Stimulated activated memory B cell treated with anti-CD40 and anti-IgM and Interleukin-4, amounts not matched to agents 10 μg/mL and 1 μg/mL and 100 μg/mL, for 72 hours (primary cell): ENCODE results near the gene COLEC12.

Experiments used
- ATAC-seq: fragments of 150-1000 bp; cut with Tn5 transposase; 2 replicates; pipeline ENCODE4 v1.10.0; 2021
- H3K27ac Mint-ChIP-seq: one replicate; pipeline ENCODE4 v1.8.0; 2022; ENCODE audit warnings: mild to moderate bottlenecking, mixed read lengths
- H3K27me3 Mint-ChIP-seq: one replicate; pipeline ENCODE4 v1.8.0; 2022; ENCODE audit warnings: mixed read lengths
- H3K36me3 Mint-ChIP-seq: one replicate; pipeline ENCODE4 v1.8.0; 2022; ENCODE audit warnings: mixed read lengths
- H3K4me1 Mint-ChIP-seq: one replicate; pipeline ENCODE4 v1.8.0; 2022; ENCODE audit warnings: mixed read lengths
- H3K4me3 Mint-ChIP-seq: one replicate; pipeline ENCODE4 v1.8.0; 2022; ENCODE audit warnings: mild to moderate bottlenecking, moderate library complexity, mixed read lengths
- H3K9me3 Mint-ChIP-seq: one replicate; pipeline ENCODE4 v1.8.0; 2022; ENCODE audit warnings: mixed read lengths

Gene COLEC12

DNA sequence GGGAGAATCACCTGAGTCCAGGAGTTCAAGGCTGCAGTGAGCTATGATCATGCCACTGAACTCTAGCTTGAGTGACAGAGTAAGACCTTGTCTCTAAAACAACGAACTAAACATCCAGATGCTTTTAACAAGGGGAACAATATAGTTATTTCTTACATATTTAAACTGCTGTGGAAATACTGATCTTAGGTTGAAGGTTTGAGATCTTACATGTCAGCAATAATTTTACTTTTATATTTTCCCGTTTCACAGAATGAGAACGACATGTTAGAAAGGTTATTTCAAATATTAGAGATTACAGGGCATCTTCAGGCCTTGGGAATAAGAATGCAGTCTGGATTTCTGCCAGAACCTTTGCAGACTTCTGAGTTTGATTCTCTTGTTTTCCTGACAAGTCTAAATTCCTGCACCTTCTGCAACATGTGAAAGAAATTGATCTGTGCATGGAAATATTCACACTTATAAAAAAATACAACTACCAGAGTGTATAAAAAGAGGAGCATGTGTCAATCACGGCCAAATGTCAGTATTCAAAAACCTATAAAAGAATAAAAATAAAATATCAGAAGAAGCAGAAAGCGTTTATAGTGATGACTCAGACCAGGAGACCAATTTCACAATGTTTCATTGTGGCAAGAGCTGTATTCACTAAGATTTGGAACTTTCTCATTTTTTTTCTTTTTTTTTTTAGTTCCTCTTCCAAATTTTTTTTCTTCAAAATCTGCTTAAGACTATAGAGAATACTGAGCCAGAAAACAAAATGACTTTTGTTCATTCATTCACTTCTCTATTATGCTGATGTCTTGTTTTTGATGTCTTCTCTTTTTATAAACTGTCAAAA is 29.6 kb downstream of the COLEC12 start:
- ATAC-seq = no peak
- H3K27ac Mint-ChIP-seq = no peak overlapping the region

DNA sequence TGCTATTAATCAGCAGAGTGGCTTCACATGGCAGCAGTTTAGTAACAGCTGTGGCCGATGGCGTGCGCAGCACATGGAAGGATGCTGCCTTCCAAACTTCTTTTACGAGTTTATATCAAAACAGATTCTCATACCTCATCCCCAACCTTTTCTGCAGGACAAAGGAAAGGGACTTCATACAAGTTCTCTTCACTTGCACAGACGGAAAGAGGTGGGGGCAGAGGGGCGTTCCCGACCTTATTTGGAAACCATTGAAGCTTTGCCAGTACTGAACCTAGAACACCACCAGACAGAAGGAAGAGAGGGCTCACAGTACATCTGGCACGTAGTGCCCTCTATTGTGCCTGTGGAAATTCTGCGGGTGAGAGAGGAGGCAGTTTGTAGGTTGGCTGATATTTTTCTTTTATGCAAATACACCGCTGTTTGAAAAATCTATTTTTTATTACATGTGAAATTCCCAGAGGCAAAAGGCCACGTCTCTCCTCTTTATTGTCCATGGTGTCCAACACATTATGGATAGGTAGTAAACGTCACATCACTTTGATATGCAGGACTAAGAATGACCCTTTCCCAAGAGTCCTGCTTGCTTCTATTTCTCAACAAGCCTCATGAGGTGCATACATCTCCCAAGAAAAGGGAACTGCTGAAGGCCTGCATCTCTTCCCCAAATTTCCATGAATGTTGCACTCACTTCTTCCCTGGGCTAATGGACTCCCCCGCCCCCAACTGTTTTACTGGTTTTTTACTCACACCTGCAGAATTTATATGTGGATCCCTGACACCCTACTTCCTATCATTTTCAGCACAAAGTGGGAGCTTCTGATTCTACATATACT is 31.3 kb downstream of the COLEC12 start:
- Mint-ChIP-seq H3K9me3 (no peaks in the 10 kb centered on the region), H3K4me3 (no peak overlapping the region), H3K27me3 (peaks cover 48% of the 10 kb centered on the region), H3K36me3 (no peaks in the 10 kb centered on the region), H3K27ac (no peak overlapping the region), H3K4me1 (no peaks in the 10 kb centered on the region)
- peak; percentile 24 for ATAC-seq

More for the DNA sequence above, 29.6 kb downstream of the COLEC12 start:
- Mint-ChIP-seq H3K9me3 (no peaks in the 10 kb centered on the region), H3K4me1 (no peaks in the 10 kb centered on the region), H3K27me3 (peaks cover 41% of the 10 kb centered on the region), H3K4me3 (no peak overlapping the region), H3K36me3 (no peaks in the 10 kb centered on the region)

DNA sequence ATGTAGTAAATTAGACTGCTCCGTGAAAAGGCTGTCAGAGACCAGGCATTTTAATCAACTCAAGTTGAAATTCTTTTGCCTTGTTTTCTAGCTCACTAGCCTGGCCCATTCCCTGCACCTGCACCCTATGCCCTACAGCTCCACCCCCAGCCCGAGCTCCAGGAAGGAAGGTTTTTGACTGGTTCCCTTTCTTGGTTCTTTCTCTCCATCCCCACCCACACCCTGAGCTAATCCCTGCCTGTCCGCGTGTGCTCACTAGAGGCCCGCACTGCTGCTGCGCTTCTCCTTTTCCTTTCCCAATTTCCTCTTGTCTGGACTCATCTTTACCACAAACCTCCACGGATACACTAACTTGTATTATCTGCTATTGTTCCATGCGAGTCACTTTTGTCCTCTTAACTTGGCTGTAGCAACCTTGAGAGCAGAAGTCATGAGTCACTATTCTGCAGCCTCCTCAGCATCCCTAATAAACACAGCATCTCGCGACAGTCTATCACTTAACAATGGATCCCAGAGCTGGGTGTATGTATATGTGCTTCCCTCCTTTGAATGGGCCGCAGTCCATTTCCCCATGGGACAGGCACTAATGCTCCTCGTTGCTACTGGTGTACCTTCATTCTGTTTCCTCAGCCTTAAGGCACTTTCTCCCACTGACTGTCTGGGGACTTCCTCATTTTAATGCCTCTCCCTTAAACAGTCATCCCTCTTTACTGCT is 36.5 kb downstream of the COLEC12 start:
- H3K4me1 Mint-ChIP-seq = no peaks in the 10 kb centered on the region
- H3K27ac Mint-ChIP-seq = no peak overlapping the region
- ATAC-seq = no peak
- H3K9me3 Mint-ChIP-seq = peaks cover 9% of the 10 kb centered on the region
- no peak overlapping the region for H3K4me3 Mint-ChIP-seq
- H3K36me3 Mint-ChIP-seq = no peaks in the 10 kb centered on the region
- H3K27me3 Mint-ChIP-seq = peaks cover 40% of the 10 kb centered on the region

DNA sequence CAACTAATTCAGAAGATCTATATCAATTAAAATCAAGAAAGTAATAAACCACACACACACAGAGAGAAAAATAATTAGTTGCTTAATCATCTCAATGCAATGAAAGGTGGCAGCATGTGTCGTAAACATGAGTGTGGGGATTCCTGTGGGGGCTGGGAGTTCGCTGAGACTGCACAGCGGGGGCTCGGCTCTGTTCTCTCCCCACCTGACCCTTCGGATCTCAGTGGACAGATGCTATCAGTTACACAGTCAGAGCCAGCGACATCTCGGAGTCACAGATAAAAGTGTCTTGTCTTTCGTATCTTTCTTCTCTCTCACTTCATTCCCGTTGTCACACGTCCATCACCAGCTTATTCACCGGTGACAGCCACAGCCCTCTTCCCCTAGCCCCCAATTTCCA is 37.1 kb downstream of the COLEC12 start:
- Mint-ChIP-seq H3K4me1 (no peaks in the 10 kb centered on the region), H3K27ac (no peak overlapping the region), H3K27me3 (peaks cover 40% of the 10 kb centered on the region), H3K4me3 (no peak overlapping the region), H3K36me3 (no peaks in the 10 kb centered on the region), H3K9me3 (peaks cover 9% of the 10 kb centered on the region)
- ATAC-seq = no peak

DNA sequence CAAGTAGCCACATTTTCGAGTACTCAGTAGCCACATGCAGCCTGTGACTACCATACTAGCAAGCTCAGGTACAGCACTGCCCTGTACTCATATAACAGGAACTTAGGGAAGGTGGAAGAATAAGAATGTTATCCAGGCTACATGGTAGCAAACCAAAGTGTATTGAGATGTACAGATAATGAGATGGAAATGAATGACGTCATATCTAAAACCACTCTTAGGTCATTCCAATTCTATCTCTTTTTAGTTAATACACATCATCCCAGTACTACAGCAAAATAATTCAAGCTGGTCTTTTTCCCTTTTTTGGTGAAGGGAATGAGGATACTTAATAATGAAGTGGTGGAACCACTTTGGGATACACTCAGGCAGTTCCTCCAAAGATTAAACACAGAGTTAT is 38.7 kb downstream of the COLEC12 start:
- Mint-ChIP-seq H3K9me3 (peaks cover 9% of the 10 kb centered on the region), H3K36me3 (no peaks in the 10 kb centered on the region), H3K27ac (no peak overlapping the region), H3K4me3 (no peak overlapping the region), H3K27me3 (peaks cover 35% of the 10 kb centered on the region), H3K4me1 (no peaks in the 10 kb centered on the region)
- ATAC-seq = no peak

DNA sequence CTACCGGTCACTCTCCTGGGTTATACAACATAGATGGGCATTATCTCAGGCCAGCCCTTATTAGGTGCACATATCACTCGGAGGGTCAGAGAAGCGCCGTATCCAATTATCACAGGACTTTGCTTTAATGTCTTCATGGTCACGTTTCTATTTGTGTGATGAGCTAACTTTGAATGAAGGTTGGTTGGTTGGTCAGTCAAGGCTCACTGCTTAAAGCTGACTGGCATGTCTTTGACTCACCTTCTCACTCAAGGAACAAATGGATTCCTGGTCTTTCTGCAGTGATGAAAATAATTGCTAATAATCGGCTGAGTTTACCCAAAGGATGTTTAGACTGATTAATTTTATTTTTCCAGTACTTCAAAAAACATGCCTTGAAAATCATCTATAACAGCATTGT is 39.7 kb downstream of the COLEC12 start:
- no peak overlapping the region for H3K27ac Mint-ChIP-seq
- H3K27me3 Mint-ChIP-seq = peaks cover 33% of the 10 kb centered on the region
- no peak for ATAC-seq
- H3K9me3 Mint-ChIP-seq = peaks cover 9% of the 10 kb centered on the region
- H3K4me1 Mint-ChIP-seq = no peaks in the 10 kb centered on the region
- H3K4me3 Mint-ChIP-seq = no peak overlapping the region
- H3K36me3 Mint-ChIP-seq = no peaks in the 10 kb centered on the region

DNA sequence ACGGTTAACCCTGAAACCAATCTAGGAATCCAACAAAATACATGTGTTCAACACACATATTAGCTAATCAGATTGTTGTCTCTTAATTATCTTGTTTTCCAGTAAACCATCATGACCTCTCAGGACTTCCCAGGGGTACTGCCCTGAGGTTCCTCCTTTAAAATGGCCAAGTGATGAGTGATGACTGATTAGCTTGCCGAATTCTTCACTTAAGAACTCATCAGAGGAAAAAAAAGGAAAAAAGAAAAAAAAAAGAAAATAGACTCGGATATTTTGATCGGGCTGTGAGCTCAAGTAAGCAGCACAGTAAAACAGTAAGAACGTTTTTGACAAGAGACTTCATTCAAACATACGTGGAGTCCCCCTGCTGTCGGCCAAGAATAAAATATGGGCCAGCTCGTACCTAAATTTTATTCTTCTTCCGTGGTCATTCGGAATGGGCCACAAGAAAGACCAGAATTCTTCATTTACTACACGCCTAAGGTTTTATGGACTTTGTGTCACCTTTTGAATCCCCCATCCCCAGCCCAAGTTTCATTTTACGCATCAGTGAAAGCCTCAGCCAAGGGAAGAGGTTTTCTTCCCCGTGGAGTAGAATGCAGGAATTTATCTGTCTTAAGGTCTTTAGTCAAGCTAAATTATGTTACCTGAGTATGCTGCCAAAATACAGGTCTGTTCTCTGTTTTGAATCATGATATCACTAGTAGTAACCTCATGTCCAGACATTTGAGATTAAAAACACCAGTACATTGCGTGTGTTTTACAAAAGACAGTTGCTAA is 40.5 kb downstream of the COLEC12 start:
- peaks cover 9% of the 10 kb centered on the region for H3K9me3 Mint-ChIP-seq

DNA sequence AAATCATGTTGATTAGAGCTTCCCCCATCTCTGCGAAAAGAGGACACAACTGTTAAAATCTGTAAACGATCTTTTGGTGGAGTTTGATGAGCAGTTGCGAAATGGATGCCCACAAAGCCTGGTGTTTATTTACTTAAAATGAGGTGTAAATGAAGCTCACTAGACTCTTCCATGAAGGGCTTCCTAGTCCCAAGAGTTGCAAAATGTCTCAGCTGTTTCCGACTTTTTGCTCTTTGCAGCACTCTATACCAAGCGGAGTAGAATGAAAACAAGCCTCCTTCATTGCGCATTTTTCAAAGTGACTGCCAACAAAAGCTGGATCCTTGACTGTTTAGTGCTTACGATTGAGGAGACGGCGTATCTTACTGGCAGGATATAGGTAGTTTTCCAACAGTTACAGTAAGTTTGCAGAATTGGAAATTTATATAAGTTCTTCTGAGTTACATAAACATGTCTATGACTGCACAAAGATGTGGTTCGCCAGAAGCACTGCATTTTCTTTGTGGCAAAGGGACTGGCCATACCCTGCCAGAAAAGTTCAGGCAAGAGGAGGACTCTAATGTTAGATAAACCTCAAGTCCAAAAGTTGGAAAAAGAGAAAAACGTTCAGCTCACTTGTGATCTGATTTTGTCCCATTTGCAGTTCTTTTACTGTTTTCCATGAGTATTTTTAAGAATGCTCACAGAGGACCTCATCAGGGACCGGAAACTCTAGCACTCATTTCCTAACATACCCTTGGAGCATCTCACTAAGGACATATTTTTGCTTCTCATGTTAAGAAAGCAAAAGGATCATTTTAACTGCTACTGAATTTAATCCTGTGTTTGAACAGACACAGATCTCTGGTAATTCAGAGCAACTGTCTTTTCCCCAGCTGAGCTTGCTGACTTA is 42.7 kb downstream of the COLEC12 start:
- H3K4me3 Mint-ChIP-seq = no peak overlapping the region
- H3K9me3 Mint-ChIP-seq = peaks cover 18% of the 10 kb centered on the region
- peaks cover 23% of the 10 kb centered on the region for H3K27me3 Mint-ChIP-seq
- no peak overlapping the region for H3K27ac Mint-ChIP-seq
- H3K36me3 Mint-ChIP-seq = no peaks in the 10 kb centered on the region
- no peak for ATAC-seq
- H3K4me1 Mint-ChIP-seq = no peaks in the 10 kb centered on the region

More for the DNA sequence above, 40.5 kb downstream of the COLEC12 start:
- H3K27ac Mint-ChIP-seq = no peak overlapping the region
- no peak overlapping the region for H3K4me3 Mint-ChIP-seq
- H3K36me3 Mint-ChIP-seq = no peaks in the 10 kb centered on the region
- no peak for ATAC-seq
- H3K27me3 Mint-ChIP-seq = peaks cover 34% of the 10 kb centered on the region
- no peaks in the 10 kb centered on the region for H3K4me1 Mint-ChIP-seq

DNA sequence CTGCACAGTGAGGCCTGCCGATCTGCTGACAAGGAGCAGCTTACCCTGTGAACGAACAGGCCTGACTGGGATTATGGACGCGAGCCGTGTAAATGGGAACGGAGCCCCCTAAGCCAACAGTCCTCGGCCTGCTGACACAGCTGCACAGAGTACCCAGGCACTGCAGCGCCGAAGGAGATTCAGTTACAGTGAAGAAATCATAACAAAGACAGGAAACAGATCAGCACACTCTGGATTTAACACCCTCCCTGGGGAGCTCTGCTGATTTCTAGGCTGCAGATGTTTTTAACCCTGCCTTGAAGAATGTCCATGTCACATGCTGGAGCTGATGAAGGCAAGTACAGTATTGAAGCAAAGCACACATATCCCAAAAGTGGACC is 43.4 kb downstream of the COLEC12 start:
- Mint-ChIP-seq H3K27ac (no peak overlapping the region), H3K9me3 (peaks cover 15% of the 10 kb centered on the region), H3K36me3 (no peaks in the 10 kb centered on the region), H3K4me1 (no peaks in the 10 kb centered on the region), H3K4me3 (no peak overlapping the region), H3K27me3 (peaks cover 23% of the 10 kb centered on the region)
- ATAC-seq = no peak

DNA sequence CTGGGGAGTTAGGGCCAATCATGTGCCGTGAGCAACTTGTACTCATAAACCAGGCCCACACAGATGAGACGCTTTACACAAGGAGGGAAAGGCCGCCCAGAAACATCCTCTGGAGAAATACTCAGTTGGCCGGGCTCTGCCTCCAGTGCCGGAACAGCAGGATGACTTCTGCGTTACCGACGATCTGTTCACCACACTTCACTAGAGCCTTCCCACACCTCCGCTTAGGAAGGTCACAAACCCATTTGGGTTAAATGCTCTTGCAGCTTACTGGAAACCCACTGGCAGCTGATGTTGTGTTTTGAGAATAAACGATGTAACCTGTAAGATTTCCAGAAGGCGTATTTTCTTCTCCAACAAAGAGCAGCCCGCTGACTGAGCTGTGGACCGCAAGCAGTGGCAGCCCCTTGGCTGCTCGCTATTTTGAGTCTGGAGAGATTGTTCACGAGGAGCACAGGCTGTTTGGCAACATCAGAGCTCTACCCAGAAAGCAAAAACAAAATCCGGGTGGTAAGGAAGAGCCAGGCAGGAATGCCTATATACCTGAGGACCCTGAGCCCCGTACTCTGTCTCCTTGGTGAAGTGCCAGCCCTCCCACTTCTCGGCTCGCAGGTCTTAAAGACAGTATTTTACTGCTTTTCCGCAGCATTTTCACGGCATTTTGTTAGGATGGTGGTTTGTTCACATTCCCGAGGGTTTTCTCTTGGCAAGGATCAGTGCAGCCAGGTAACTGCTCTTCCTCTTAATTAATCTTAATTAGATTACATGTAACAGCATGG is 44.0 kb downstream of the COLEC12 start:
- ATAC-seq = no peak
- no peaks in the 10 kb centered on the region for H3K4me1 Mint-ChIP-seq
- no peak overlapping the region for H3K4me3 Mint-ChIP-seq
- H3K27me3 Mint-ChIP-seq = peaks cover 23% of the 10 kb centered on the region
- peaks cover 12% of the 10 kb centered on the region for H3K9me3 Mint-ChIP-seq
- H3K36me3 Mint-ChIP-seq = no peaks in the 10 kb centered on the region
- H3K27ac Mint-ChIP-seq = no peak overlapping the region

DNA sequence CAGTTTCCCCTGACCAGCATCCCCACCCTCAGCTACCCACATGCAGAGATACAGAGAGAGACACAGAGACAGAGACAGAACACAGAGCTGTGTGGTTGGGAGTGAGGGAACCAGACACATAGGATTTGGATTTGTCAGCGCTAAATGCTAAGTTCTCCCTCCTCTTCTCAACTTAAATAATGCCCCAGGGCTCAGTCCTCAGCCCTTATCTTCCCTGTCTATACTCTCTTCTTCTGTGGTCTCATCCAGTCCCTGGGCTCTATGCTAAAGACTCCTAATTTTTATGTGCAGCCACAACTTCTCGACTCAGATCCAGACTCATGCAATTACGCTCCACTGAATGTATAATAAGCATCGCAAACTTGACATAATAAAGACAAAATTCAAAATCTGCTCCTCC is 47.1 kb downstream of the COLEC12 start:
- no peak overlapping the region for H3K4me3 Mint-ChIP-seq
- H3K27ac Mint-ChIP-seq = no peak overlapping the region
- H3K27me3 Mint-ChIP-seq = peaks cover 23% of the 10 kb centered on the region
- H3K4me1 Mint-ChIP-seq = no peaks in the 10 kb centered on the region
- H3K9me3 Mint-ChIP-seq = peaks cover 21% of the 10 kb centered on the region
- no peaks in the 10 kb centered on the region for H3K36me3 Mint-ChIP-seq
- no peak for ATAC-seq

DNA sequence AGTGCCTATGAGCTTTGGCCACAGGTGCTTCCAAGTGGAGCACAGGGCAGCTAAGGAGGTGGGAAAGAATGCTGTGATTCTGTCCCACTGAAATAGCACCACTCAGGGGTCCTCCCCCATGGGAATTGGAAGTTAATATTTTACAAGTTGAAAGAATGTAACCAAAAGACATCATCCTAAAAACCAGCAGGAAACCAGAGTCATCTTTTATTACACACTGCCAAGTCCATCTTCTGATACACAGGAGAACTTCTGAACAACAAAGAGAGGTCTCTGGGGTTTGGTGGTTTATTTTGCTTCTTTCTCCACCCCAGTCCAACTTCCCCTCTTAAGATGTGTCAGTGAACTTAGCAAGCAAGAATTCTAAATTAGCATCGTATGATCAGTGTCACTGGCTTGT is 47.7 kb downstream of the COLEC12 start:
- H3K27me3 Mint-ChIP-seq = peaks cover 23% of the 10 kb centered on the region
- no peak overlapping the region for H3K27ac Mint-ChIP-seq
- no peak for ATAC-seq
- H3K4me1 Mint-ChIP-seq = no peaks in the 10 kb centered on the region
- H3K4me3 Mint-ChIP-seq = no peak overlapping the region
- no peaks in the 10 kb centered on the region for H3K36me3 Mint-ChIP-seq
- H3K9me3 Mint-ChIP-seq = peaks cover 21% of the 10 kb centered on the region

DNA sequence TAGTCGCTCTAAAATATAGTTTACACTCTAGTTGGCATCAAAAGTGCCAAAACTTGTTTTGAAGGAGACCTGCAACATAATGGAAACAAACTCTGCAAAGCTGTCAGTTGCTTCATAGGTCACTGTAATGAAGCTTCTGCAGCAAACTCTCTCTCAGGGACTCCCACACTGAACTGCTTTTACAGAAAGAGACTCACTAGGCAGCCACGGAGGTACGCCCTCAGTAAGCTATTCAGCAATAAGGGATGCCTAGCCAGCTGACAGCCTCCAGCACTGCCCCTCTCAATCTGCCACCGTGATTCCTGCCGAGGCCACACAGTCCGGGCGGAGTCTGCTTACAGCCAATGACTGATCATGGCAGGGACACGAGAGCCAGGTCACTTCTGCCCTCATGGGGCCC is 51.1 kb downstream of the COLEC12 start:
- no peaks in the 10 kb centered on the region for H3K36me3 Mint-ChIP-seq
- no peak for ATAC-seq
- peaks cover 2% of the 10 kb centered on the region for H3K27me3 Mint-ChIP-seq
- H3K4me1 Mint-ChIP-seq = no peaks in the 10 kb centered on the region
- no peak overlapping the region for H3K4me3 Mint-ChIP-seq
- H3K9me3 Mint-ChIP-seq = peaks cover 19% of the 10 kb centered on the region
- H3K27ac Mint-ChIP-seq = no peak overlapping the region
